Activated CD4-positive, alpha-beta T cell treated with anti-CD3 and anti-CD28 coated beads, Interleukin-2, amount 50 U/mL, for 16 hours (primary cell): Measurements from ENCODE around the gene FALEC.
A peak's percentile ranks its signal among the peaks of the same experiment; 100 is the strongest.
"Not testable (repeated sequence)": the region's sequence is repeated elsewhere in the genome, so short reads cannot be mapped to it uniquely, and the experiment has no call there.

ENCODE experiments used
- DNase-seq: peaks from one replicate; pipeline ENCODE4 v3.0.0-alpha.2; 2020

The FALEC gene

DNA sequence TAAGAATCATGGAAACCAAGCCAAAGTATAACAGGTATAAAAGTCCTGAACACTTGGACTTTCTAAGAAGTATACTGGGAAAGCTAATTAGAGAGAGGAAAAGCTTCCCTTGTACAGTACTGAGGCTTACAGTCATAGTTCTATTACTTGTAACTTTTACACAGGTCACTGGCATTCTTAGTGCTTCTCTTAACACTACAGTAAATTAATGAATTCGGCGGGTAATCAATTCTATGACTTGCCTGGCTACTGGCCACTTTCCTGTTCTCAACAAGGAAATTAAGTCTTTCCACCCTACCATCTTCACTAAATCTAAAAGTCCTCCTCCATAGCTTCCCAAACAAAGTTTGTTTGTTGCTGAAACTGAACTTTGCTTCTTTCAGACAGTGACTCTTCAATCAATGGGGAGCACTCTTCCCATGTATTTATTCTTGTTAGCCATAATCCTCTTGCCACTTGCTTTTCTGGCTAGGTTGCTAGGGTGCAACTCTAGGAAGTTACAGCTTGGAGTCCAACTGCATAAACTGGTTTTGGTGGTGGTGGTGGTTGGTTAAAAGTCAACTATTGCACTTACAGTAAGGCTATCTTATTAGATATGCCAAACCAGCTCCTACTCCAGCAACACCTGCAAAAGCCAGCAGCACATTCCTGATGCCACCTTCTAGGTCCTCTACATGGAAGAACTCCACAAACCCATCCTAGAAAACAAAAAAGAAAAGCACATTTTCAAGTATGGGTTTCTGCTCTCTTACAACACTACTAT is 61.4 kb downstream of the FALEC start:
- DNase-seq = no peak

DNA sequence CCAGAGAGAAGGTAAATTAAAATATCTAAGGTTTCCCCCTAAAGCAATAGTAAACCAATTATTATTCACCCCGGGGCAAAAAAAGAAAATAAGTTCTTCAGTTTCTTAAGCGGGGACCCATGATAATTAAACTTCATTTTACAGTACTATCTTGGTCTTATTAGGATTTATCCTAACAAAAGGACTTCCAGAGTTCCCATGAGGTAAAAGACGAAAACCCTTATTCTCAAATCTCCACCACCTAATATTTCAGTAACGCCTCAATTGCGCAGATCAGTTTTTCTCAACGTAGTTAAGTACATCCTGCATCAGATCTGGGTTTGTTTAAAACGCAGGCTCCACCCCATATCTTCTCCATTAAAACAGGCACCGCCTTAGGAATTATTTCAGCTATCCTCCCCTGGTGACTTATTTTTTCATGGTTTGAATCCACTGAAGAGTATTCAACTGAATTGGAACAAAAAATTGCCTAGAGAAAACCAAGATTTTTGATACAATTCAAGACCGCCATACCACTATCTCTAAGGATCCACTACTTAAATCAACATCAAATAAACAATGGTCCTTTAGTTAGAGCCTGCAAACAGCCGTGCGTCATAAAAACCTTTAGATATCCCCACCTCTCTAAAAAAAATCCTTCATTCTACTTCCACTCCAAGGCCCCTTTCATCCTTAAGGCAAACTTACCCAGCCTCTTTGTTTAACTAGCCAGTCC is 62.2 kb downstream of the FALEC start:
- no peak for DNase-seq

DNA sequence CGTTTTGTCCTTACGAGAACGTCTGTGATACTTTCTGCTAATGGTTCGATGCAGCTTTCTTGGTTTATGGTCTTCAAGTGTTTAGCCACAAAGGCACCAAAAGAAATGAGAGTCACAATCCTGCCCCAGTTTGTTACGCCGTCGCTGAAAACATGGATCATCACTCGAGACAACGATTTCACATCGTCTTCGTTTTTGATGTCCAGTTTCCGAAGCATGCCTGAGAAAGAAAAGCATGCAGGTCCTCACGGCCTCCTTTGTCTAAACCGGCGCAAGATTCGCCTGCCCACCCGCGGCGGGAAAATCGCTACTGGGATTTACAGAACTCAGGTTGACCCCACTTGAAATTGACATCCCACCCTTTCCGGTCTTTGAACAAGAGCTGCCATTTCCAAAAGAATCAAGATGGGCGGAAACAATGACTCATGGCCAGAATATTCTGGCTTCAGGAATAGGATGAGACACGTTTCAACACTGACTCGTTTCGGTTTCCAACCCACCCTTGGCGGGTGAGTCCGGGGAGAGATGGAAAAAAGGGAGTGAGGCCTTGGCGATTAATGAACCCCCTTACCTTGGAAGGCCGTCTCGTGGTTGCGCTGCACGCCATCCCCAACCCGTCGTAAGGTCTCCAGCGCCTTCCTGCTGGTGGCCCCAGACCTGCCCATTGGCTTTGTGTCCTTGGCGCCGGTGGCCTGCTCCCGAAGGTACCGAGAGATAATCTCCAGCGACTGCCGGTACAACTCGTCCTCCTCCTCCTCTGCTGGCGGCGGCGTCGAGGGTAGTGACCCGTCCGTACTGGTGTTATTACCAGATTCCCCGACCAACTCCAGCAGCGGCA is 62.9 kb downstream of the FALEC start:
- peak; percentile 67 for DNase-seq

DNA sequence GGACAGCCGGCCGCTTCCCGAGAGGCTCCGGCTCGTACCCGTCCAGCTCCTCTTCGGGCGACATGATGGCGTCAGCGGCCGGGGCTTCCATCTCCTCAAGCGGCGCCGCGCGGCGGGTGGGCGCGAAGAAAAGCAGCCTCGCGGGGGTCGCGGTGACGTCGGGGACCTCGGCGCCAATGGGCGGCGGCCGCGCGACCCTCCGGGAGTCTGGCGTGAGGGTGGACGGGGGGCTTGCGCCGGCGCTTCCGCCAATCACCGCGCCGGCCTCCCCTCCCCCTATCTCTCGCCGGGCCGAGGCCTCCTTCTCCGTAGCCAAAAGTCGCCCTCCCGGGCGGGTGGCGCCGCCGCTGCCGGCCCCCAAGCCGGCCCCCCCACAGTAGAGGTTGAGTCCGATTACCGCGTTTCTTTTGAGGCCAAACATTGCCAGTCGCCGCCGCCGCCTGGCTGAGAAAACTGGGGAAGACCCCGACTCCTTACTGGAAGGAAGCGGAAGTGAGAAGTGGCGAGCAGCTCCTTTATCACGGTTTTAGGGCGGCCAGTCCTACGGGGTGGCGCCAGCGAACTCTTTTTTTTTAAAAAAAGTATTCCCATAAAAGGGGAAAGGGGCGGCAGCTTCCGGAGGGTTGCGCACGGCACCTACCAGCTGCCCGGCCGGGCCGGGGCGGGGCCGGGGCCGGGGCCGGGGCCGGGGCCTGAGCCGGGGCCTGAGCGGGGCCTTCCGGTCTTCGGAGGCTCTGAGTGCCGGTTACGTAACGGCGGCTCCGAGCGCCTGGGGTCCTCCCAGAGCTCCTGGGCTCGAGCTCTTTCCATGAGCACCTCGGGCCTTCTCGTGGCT is 63.8 kb downstream of the FALEC start, which contains the start of gene MCL1:
TSS of gene MCL1 (minus strand) at position 501 of the 835 bp plus-strand sequence. CDS start at position 421, 80 bp downstream.
- peak; percentile 94 for DNase-seq

DNA sequence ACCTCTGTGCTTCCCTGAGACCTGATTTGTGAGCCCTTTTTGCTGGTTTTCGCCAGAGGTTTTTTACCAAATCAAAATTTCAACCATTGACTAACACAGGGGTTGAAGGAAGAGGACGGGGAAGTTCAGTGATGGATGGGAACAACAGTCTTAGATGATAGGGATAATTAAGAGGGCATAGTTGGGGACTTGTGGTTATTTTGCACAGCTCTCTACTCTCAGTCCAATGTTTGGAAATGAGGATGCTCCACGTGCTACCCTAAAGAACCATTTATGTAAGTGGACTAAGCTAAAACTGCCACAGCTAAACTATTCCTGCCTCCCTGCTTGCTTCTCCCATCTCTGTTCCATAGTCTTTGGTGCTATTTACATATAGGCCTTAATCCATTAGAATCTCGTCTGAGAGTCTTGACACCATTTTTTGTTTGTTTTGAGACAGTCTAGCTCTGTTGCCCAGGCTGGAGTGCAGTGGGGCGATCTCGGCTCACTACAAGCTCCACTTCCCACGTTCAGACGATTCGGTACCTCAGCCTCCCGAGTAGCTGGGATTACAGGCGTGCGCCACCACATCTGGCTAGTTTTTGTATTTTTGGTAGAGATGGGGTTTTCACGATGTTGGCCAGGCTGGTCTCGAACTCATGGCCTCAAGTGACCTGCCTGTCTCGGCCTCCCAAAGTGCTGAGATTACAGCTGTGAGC is 64.5 kb downstream of the FALEC start:
- no peak for DNase-seq

DNA sequence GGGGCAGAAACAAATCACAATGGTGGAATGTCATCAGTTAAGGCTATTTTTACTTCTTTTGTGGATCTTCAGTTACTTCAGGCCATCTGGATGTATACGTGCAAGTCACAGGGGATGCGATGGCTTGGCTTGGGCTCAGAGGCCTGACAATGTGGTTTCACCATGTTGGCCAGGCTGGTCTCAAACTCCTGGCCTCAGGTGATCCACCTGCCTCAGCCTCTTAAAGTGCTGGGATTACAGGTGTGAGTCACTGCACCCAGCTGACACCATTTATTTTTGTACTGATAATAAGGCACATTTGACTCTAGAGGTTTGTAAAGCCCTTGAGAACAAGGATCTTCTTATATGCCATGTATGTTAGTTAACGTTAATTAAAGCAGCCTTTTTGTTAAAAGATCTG is 65.4 kb downstream of the FALEC start:
- not testable (repeated sequence) for DNase-seq

DNA sequence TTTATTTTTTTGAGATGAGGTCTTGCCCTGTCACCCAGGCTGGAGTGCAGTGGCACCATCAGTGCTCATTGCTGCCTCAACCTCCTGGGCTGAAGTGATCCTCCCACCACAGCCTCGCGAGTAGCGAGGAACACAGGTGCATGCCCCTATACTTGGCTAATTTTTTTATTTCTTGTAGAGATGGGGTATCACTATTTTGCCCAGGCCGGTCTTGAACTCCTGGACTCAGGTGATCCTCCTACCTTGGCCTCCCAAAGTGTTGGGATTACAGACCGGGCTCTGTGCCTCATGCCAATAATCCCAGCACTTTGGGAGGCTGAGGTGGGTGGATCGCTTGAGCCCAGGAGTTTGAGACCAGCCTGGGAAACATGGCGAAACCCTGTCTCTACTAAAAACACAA is 65.9 kb downstream of the FALEC start:
- DNase-seq = not testable (repeated sequence)

DNA sequence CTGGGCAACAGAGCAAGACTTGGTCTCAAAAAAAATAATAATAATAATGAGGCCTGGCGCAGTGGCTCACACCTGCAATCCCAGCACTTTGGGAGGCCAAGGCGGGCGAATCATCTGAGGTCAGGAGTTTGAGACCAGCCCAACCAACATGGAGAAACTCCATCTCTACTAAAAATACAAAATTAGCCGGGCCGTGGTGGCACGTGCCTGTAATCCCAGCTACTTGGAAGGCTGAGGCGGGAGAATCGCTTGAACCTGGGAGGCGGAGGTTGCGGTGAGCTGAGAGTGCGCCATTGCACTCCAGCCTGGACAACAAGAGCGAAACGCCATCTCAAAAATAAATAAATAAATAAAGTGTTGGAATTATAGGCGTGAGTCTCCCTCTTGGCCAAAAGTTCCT is 66.4 kb downstream of the FALEC start:
- not testable (repeated sequence) for DNase-seq

GRCh38 chr1:150582371-150582770 is 66.8 kb downstream of the FALEC start:
- no peak for DNase-seq
